AG09319 (cell line): ENCODE results near the gene SLC44A3.

Source experiments
- DNase-seq: peaks from one replicate; pipeline ENCODE4 v3.0.0-alpha.2; 2010; ENCODE audit warnings: low read depth; ENCODE audit errors: extremely low read depth
- TF ChIP-seq, protein P1 (sequence below): IDR thresholded peaks from 2 replicates; pipeline ENCODE4 v1.5.1; 2011; ENCODE audit warnings: low read depth, mild to moderate bottlenecking, inconsistent platforms, low read length, moderate library complexity

SLC44A3 gene

DNA sequence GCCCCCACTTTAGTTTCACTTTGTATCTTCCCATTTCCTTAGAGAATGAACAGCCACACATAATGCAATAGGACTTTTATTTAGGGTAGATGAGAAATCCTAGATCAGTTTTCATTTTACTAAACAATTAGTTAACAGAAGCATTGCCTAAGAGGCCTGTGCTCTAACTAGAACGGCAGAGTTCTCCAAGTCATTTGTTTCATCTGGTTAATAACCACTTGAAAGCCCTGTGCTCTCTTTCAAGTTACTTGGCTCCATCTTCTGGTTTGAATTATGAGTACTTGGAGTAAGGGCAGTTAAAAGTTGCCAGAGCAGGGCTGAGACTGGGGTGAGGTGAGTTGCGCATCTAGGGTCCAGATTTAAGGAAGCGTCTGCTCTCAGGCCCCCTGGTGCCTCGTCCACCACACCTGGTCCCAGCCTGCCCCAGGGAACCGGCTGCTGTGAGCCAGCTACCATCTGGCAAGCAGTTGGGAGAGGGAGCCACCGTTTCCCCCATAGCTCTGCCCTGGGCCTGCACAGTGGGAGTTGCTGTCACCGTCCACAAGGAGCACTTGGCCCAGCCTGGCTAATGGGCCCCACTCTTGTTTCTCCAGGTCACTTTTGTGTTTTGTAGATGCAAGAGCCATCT lies 18.1 kb upstream of the SLC44A3 start:
- TF ChIP-seq, protein P1, sequence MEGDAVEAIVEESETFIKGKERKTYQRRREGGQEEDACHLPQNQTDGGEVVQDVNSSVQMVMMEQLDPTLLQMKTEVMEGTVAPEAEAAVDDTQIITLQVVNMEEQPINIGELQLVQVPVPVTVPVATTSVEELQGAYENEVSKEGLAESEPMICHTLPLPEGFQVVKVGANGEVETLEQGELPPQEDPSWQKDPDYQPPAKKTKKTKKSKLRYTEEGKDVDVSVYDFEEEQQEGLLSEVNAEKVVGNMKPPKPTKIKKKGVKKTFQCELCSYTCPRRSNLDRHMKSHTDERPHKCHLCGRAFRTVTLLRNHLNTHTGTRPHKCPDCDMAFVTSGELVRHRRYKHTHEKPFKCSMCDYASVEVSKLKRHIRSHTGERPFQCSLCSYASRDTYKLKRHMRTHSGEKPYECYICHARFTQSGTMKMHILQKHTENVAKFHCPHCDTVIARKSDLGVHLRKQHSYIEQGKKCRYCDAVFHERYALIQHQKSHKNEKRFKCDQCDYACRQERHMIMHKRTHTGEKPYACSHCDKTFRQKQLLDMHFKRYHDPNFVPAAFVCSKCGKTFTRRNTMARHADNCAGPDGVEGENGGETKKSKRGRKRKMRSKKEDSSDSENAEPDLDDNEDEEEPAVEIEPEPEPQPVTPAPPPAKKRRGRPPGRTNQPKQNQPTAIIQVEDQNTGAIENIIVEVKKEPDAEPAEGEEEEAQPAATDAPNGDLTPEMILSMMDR = peak; percentile 57
- DNase-seq = peak; percentile 89

DNA sequence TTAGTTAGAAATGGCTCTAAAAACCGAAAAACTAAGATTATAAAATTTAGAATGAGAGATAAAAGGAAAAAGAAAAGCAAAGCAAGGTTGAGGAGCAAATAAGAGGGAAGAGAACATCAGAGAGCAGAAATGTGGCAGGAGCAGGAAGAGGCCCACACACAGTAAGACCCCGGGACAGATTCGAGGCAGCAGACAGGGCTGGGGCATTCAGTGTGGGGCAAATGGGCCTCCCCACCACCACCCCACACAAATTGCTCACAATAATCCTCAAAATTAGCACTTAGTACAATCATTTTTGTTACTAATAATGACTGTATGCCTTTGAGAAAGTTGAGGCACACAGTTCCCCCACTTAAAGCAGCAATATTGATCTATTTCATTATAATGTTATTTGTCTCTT lies 17.1 kb upstream of the SLC44A3 start:
- no peak for DNase-seq
- TF ChIP-seq, protein P1 = no peak

- TF ChIP-seq, protein P1 = no peak
These were observed 16.4 kb upstream of the SLC44A3 start for GRCh38 chr1:94803517-94804441.

GRCh38 chr1:94804442-94804837 lies 15.7 kb upstream of the SLC44A3 start:
- TF ChIP-seq, protein P1 = no peak
- DNase-seq = no peak

More at GRCh38 chr1:94803517-94804441, 16.4 kb upstream of the SLC44A3 start:
- DNase-seq = no peak

DNA sequence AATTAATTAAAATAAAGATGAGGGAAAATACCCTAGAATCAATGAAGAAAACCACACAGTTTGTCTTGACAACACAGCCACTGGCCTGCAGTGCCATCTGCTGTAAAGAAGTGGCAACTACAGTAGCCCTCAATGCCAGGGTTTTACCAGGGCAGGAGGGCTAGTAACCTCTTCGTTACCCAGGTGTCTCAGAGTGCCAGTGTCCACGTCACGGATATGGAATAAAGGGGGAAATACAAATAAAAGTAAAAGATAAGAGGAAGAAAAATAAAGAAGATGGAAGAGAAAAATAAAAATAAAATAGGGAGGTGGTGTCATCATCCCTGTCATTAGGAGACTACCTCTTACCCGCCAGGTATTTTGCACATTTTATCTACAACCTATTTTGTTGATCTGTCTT lies 14.2 kb upstream of the SLC44A3 start:
- TF ChIP-seq, protein P1 = peak; percentile 96
- no peak for DNase-seq

GRCh38 chr1:94806441-94806871 lies 13.7 kb upstream of the SLC44A3 start:
- DNase-seq = no peak
- TF ChIP-seq, protein P1 = no peak
